WERI-Rb-1 (cell line): Measurements from ENCODE around the gene GULP1.

Experiments
- DNase-seq: peaks from one replicate; pipeline ENCODE4 v3.0.0-alpha.2; 2020
- H3K27ac ChIP-seq: fragments of 250-450 bp; sonication (Bioruptor Pico); 2 replicates; pipeline ENCODE4 v1.5.1; 2020; ENCODE audit warnings: mild to moderate bottlenecking, moderate library complexity
- H3K27me3 ChIP-seq: fragments of 250-450 bp; sonication (Bioruptor Pico); 2 replicates; pipeline ENCODE4 v1.5.1; 2021; ENCODE audit warnings: mild to moderate bottlenecking, low read depth, moderate library complexity; ENCODE audit not compliant: insufficient read depth, severe bottlenecking
- H3K36me3 ChIP-seq: fragments of 250-450 bp; sonication (Bioruptor Pico); 2 replicates; pipeline ENCODE4 v1.5.1; 2020; ENCODE audit warnings: mild to moderate bottlenecking, moderate library complexity
- H3K4me3 ChIP-seq: 2 replicates; pipeline ENCODE4 v1.5.1; 2011; ENCODE audit warnings: low read depth, mild to moderate bottlenecking, control low read depth, low read length
- H3K9me3 ChIP-seq: fragments of 250-450 bp; sonication (Bioruptor Pico); 2 replicates; pipeline ENCODE4 v1.5.1; 2021; ENCODE audit warnings: mild to moderate bottlenecking, moderate library complexity; ENCODE audit not compliant: severe bottlenecking
- TF ChIP-seq, protein P1 (sequence below): IDR thresholded peaks from 2 replicates; pipeline ENCODE4 v1.5.1; 2011; ENCODE audit warnings: low read depth, mild to moderate bottlenecking, control low read depth, inconsistent platforms, low read length

Gene GULP1

DNA sequence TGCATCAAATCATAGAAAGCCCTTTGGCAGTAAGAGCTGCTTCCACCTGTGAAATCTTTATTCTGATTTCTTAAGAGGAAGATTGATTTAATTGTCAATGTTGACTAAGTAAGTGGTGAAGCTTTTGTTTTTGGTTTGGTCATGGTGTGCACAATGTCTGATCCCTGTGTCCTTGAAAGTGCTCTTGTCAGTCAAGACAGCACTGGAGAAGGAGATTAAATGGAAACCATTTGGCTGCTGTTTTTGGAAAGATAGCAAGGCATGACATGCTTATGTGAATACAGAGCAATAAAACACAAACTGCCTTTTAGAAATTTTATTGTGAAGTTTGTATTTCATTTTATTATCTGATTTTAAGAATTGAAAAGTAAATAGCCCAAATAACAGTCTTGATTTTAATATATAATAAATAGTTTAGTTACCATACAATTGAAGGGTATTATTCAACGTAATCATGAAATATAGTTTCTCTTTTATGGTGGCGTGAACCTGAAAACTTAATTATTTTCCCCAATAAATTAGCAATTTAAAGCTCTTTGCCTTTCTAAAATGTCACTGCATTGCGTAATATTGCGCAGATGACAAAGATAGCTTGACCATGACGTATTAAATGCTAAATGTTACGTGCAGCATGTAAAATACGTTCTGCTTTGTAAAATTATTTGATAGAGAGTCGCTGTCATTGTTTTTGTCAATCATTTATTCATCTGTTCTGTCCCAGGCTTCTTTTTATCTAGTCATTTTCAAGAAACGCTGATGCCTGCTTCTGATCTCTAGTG, 69.0 kb downstream of the GULP1 start:
- no peak overlapping the region for H3K27ac ChIP-seq
- TF ChIP-seq, protein P1, sequence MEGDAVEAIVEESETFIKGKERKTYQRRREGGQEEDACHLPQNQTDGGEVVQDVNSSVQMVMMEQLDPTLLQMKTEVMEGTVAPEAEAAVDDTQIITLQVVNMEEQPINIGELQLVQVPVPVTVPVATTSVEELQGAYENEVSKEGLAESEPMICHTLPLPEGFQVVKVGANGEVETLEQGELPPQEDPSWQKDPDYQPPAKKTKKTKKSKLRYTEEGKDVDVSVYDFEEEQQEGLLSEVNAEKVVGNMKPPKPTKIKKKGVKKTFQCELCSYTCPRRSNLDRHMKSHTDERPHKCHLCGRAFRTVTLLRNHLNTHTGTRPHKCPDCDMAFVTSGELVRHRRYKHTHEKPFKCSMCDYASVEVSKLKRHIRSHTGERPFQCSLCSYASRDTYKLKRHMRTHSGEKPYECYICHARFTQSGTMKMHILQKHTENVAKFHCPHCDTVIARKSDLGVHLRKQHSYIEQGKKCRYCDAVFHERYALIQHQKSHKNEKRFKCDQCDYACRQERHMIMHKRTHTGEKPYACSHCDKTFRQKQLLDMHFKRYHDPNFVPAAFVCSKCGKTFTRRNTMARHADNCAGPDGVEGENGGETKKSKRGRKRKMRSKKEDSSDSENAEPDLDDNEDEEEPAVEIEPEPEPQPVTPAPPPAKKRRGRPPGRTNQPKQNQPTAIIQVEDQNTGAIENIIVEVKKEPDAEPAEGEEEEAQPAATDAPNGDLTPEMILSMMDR = no peak

DNA sequence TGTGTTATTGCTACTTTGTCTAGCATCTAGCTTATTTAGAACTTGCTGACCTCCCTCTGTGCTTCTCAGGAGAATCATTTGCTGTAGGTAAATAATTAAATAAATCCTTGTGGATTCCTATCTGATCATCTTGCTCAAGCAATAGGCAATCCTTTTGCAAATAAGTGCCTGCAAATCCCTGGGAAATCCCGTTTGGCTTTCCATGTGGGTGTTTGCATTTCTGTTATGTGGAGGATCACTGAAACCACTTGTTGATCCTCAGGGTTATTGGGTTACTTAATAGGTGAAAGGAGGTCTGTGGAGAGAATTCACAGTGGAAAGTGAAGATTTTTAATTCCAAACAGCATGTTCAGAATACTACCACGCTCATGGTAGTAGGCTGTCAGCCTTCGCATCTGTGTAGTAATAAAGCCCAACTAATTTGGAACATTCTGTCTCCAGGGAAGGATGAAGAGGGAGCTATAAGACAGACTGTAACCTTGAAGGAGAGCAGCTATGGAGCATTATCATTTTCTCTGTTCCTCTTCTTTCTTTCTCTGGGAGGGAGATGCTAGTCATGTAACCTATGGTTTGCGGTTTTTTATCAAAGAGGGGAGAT, 72.5 kb downstream of the GULP1 start:
- H3K27me3 ChIP-seq = no peaks in the 10 kb centered on the region
- no peak for DNase-seq
- H3K36me3 ChIP-seq = no peaks in the 10 kb centered on the region
- H3K9me3 ChIP-seq = no peaks in the 10 kb centered on the region
- H3K27ac ChIP-seq = no peak overlapping the region
- TF ChIP-seq, protein P1 = no peak
- H3K4me3 ChIP-seq = no peak overlapping the region

More for the DNA sequence above, 69.0 kb downstream of the GULP1 start:
- Histone ChIP-seq H3K4me3 (no peak overlapping the region), H3K9me3 (no peaks in the 10 kb centered on the region), H3K36me3 (no peaks in the 10 kb centered on the region), H3K27me3 (no peaks in the 10 kb centered on the region)
- no peak for DNase-seq

DNA sequence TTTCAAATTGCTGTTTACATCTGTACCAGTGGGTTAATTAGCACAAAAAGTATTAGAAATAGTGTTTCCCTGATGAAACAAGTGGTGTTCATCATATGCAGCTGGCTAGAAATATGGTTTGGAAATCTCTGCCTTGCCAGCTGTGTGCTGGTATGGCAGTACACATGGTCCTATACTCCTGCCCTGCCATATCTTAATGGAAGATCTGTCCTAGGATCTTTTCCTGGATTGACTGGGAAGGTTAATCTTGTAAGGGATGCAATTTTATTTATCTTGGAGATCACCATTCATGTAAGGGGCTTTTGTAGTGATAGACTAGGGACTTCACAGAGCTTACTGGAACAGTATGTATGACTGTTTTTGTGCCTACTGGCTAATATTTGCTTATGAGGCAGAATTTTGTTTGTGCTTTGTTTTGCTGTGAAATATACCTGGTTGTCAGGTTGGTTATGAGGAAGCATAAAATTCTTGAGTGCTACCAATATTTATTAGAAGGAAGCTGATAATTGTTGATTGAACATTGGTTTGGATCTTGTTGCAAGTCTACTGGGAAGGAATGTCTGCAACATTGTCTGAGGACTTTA, 73.5 kb downstream of the GULP1 start:
- TF ChIP-seq, protein P1 = no peak
- no peaks in the 10 kb centered on the region for H3K9me3 ChIP-seq
- H3K4me3 ChIP-seq = no peak overlapping the region
- H3K27me3 ChIP-seq = no peaks in the 10 kb centered on the region
- no peak for DNase-seq
- no peaks in the 10 kb centered on the region for H3K36me3 ChIP-seq
- H3K27ac ChIP-seq = no peak overlapping the region

DNA sequence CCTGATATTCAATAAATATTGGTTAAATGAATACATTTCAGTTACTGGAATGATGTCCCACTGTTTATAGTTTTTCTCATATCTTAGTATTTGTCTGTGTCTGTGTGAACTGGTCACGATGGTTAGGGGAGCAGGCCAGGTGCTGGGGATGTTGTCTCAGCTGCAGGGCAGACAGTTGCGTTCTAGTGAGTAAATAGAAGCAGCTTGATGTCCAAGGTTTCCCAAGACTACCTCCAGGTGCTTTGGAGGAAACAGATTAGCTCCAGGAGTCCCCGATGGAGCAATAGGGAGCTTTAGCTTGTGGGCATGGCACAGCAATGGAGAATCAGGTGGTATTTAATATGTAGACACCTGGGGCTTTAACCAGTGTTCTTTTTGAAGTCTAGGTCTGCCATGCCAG, 75.5 kb downstream of the GULP1 start:
- Histone ChIP-seq H3K36me3 (no peaks in the 10 kb centered on the region), H3K27ac (no peak overlapping the region), H3K4me3 (no peak overlapping the region), H3K9me3 (no peaks in the 10 kb centered on the region), H3K27me3 (no peaks in the 10 kb centered on the region)
- no peak for DNase-seq
- TF ChIP-seq, protein P1 = no peak

DNA sequence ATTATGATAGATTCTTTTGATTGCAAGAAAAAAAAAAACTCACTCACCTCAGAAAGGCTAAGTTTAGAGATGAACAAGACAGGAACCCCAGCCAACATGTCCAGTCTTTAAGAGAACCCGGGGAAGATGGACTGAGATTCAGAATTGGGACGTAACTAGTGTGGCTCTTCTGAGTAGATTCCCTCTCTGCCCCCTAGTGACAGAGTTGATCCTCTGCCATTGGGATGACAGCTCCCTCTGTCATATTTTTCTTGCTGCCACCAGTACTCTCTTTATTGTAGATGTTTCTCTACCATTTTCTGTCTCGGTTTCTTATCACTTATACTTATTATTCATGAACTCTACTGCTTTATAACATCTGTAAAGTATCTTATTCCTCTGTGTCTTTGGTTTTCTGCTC, 77.7 kb downstream of the GULP1 start:
- Histone ChIP-seq H3K27me3 (no peaks in the 10 kb centered on the region), H3K36me3 (no peaks in the 10 kb centered on the region), H3K27ac (no peak overlapping the region), H3K9me3 (no peaks in the 10 kb centered on the region), H3K4me3 (no peak overlapping the region)
- TF ChIP-seq, protein P1 = peak; percentile 84
- peak; percentile 53 for DNase-seq
